ENCODE results near the gene SDF4.

GRCh38 chr1:1199141-1199960 is 32.5 kb downstream of the SDF4 start:
- TF ChIP-seq CREB1 (IDR thresholded peaks at IDR 0.05; ENCODE audit: low read depth) (no peak), FOXM1 (IDR thresholded peaks at IDR 0.05; ENCODE audit: borderline replicate concordance, low read depth) (no peak), NFIC (IDR thresholded peaks at IDR 0.05) (no peak), TAF1 (IDR thresholded peaks at IDR 0.05; ENCODE audit: low read depth) (no peak), TCF12 (IDR thresholded peaks at IDR 0.05; ENCODE audit: low read depth) (no peak), CEBPB (IDR thresholded peaks at IDR 0.05) (no peak), TEAD4 (IDR thresholded peaks at IDR 0.05) (no peak), EP300 (IDR thresholded peaks at IDR 0.05; ENCODE audit: borderline replicate concordance) (no peak), RAD21 (IDR thresholded peaks at IDR 0.05; ENCODE audit: low read depth) (no peak), EGR1 (IDR thresholded peaks at IDR 0.05) (no peak), ZBTB7A (IDR thresholded peaks at IDR 0.05; ENCODE audit: low read depth) (no peak), YY1 (IDR thresholded peaks at IDR 0.05; ENCODE audit: low read depth) (no peak)
- TF ChIP-seq, protein P1, sequence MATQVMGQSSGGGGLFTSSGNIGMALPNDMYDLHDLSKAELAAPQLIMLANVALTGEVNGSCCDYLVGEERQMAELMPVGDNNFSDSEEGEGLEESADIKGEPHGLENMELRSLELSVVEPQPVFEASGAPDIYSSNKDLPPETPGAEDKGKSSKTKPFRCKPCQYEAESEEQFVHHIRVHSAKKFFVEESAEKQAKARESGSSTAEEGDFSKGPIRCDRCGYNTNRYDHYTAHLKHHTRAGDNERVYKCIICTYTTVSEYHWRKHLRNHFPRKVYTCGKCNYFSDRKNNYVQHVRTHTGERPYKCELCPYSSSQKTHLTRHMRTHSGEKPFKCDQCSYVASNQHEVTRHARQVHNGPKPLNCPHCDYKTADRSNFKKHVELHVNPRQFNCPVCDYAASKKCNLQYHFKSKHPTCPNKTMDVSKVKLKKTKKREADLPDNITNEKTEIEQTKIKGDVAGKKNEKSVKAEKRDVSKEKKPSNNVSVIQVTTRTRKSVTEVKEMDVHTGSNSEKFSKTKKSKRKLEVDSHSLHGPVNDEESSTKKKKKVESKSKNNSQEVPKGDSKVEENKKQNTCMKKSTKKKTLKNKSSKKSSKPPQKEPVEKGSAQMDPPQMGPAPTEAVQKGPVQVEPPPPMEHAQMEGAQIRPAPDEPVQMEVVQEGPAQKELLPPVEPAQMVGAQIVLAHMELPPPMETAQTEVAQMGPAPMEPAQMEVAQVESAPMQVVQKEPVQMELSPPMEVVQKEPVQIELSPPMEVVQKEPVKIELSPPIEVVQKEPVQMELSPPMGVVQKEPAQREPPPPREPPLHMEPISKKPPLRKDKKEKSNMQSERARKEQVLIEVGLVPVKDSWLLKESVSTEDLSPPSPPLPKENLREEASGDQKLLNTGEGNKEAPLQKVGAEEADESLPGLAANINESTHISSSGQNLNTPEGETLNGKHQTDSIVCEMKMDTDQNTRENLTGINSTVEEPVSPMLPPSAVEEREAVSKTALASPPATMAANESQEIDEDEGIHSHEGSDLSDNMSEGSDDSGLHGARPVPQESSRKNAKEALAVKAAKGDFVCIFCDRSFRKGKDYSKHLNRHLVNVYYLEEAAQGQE (IDR thresholded peaks at IDR 0.05; ENCODE audit: low read depth): no peak

Measured in Ishikawa (cell line).